RWPE2 (cell line): ENCODE results near the gene GPR25.

Experiments used
- ATAC-seq: fragments of 200-7000 bp; cut with Tn5 transposase; 3 replicates; pipeline ENCODE4 v1.9.1; 2021; ENCODE audit warnings: low read depth
- DNase-seq: peaks from one replicate; pipeline ENCODE4 v3.0.0-alpha.2; 2020; ENCODE audit warnings: low spot score
- H3K27ac ChIP-seq: fragments of 450-650 bp; 2 replicates; pipeline ENCODE4 v1.5.1; 2017; ENCODE audit warnings: mild to moderate bottlenecking; ENCODE audit not compliant: poor library complexity, severe bottlenecking
- H3K27me3 ChIP-seq: fragments of 250-450 bp; sonication (Bioruptor Pico); 2 replicates; pipeline ENCODE4 v1.5.1; 2021; ENCODE audit warnings: mild to moderate bottlenecking, moderate library complexity; ENCODE audit not compliant: insufficient read depth, poor library complexity, severe bottlenecking
- H3K36me3 ChIP-seq: fragments of 250-450 bp; sonication (Bioruptor Pico); 2 replicates; pipeline ENCODE4 v1.5.1; 2020; ENCODE audit warnings: low read depth, mild to moderate bottlenecking, moderate library complexity
- H3K4me1 ChIP-seq: fragments of 250-450 bp; sonication (Bioruptor Pico); 2 replicates; pipeline ENCODE4 v1.5.1; 2021; ENCODE audit warnings: mild to moderate bottlenecking, moderate library complexity; ENCODE audit not compliant: insufficient read depth, poor library complexity, severe bottlenecking
- H3K4me3 ChIP-seq: fragments of 250-450 bp; sonication (Bioruptor Pico); 2 replicates; pipeline ENCODE4 v1.5.1; 2021; ENCODE audit warnings: mild to moderate bottlenecking, moderate library complexity; ENCODE audit not compliant: severe bottlenecking
- H3K9me3 ChIP-seq: fragments of 250-450 bp; sonication (Bioruptor Pico); 2 replicates; pipeline ENCODE4 v1.5.1; 2021; ENCODE audit warnings: mild to moderate bottlenecking, moderate library complexity; ENCODE audit not compliant: severe bottlenecking
- CTCF ChIP-seq: fragments of 450-650 bp; IDR thresholded peaks from one replicate; pipeline ENCODE4 v1.5.1; 2017; ENCODE audit warnings: mild to moderate bottlenecking, moderate library complexity; ENCODE audit not compliant: poor library complexity, severe bottlenecking

The GPR25 gene

GRCh38 chr1:200906491-200906890, 33.7 kb downstream of the GPR25 start:
- no peak for ATAC-seq
- H3K4me3 ChIP-seq = no peak overlapping the region

GRCh38 chr1:200907611-200908097, 34.9 kb downstream of the GPR25 start:
- H3K27me3 ChIP-seq = no peaks in the 10 kb centered on the region
- peaks cover 89% of the 10 kb centered on the region for H3K36me3 ChIP-seq
- no peak for DNase-seq
- H3K4me1 ChIP-seq = peaks cover 4% of the 10 kb centered on the region
- TF ChIP-seq CTCF = no peak
- no peaks in the 10 kb centered on the region for H3K9me3 ChIP-seq
- H3K27ac ChIP-seq = peak overlapping the region; percentile 52
- no peak overlapping the region for H3K4me3 ChIP-seq
- ATAC-seq = peak; percentile 26; the same call in 1 of the 3 replicates

More at GRCh38 chr1:200906491-200906890, 33.7 kb downstream of the GPR25 start:
- Histone ChIP-seq H3K27ac (peak overlapping the region; percentile 52), H3K4me1 (peaks cover 7% of the 10 kb centered on the region), H3K36me3 (peaks cover 89% of the 10 kb centered on the region), H3K9me3 (no peaks in the 10 kb centered on the region), H3K27me3 (no peaks in the 10 kb centered on the region)
- no peak for TF ChIP-seq CTCF
- DNase-seq = no peak

GRCh38 chr1:200908191-200908868, 35.5 kb downstream of the GPR25 start:
- no peak for DNase-seq
- Histone ChIP-seq H3K27me3 (no peaks in the 10 kb centered on the region), H3K36me3 (peaks cover 89% of the 10 kb centered on the region), H3K4me3 (no peak overlapping the region), H3K27ac (no peak overlapping the region), H3K9me3 (no peaks in the 10 kb centered on the region), H3K4me1 (peaks cover 11% of the 10 kb centered on the region)
- no peak for TF ChIP-seq CTCF
- ATAC-seq = no peak

- peaks cover 90% of the 10 kb centered on the region for H3K36me3 ChIP-seq
- no peak for ATAC-seq
- TF ChIP-seq CTCF = no peak
- H3K27ac ChIP-seq = no peak overlapping the region
- no peaks in the 10 kb centered on the region for H3K9me3 ChIP-seq
- H3K27me3 ChIP-seq = no peaks in the 10 kb centered on the region
- no peak for DNase-seq
- H3K4me1 ChIP-seq = peaks cover 12% of the 10 kb centered on the region
- no peak overlapping the region for H3K4me3 ChIP-seq
These were observed 36.3 kb downstream of the GPR25 start for GRCh38 chr1:200909071-200909470.

GRCh38 chr1:200909757-200910239, 37.0 kb downstream of the GPR25 start:
- Histone ChIP-seq H3K36me3 (peaks cover 87% of the 10 kb centered on the region), H3K4me1 (peaks cover 12% of the 10 kb centered on the region), H3K4me3 (no peak overlapping the region), H3K27me3 (no peaks in the 10 kb centered on the region), H3K27ac (no peak overlapping the region), H3K9me3 (no peaks in the 10 kb centered on the region)
- DNase-seq (no peak), ATAC-seq (no peak)
- no peak for TF ChIP-seq CTCF
